ENCODE measurements around the gene MYPOP.
A peak's percentile ranks its signal among the peaks of the same experiment; 100 is the strongest.

DNA sequence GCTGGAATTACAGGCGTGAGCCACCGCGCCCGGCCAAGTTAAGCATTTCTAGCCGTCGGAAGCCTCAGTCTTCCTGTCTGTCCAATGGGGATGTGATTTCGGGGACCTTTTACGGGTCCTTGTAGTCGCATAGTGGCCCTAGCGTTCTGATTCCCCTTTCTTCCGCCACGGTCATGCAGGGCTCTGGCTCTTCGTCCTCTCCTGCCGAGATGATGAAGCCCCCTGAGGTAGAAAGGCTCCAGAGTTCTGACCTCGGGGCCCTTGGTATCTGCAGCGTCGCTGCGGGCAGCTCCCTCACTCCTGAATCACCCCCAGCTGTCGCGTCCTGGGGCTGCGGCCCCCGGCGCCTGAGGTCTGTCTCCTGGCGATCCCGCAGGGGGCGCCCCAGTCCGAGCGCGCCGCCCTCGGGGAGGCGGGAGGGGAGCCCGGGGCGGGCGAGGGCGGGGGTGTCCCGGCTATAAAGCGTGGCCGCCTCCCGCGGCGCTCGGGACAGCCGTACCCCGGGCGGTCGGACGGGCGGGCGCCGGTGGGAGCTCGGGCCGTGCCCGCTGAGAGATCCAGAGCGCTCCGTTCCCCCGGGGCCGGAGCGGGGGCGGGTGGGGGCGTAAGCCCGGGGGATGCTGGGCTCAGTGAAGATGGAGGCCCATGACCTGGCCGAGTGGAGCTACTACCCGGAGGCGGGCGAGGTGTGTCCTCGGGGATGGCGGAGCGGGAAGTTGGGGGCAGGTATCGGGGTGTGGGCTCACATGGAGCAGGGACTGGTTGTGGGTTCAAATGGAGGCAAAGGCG lies 38.4 kb downstream of the MYPOP start, which contains the start of gene FOXA3:
- TF ChIP-seq, protein P1, sequence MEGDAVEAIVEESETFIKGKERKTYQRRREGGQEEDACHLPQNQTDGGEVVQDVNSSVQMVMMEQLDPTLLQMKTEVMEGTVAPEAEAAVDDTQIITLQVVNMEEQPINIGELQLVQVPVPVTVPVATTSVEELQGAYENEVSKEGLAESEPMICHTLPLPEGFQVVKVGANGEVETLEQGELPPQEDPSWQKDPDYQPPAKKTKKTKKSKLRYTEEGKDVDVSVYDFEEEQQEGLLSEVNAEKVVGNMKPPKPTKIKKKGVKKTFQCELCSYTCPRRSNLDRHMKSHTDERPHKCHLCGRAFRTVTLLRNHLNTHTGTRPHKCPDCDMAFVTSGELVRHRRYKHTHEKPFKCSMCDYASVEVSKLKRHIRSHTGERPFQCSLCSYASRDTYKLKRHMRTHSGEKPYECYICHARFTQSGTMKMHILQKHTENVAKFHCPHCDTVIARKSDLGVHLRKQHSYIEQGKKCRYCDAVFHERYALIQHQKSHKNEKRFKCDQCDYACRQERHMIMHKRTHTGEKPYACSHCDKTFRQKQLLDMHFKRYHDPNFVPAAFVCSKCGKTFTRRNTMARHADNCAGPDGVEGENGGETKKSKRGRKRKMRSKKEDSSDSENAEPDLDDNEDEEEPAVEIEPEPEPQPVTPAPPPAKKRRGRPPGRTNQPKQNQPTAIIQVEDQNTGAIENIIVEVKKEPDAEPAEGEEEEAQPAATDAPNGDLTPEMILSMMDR (IDR thresholded peaks at IDR 0.05; ENCODE audit: borderline replicate concordance, extremely low read depth, low read length, poor library complexity, severe bottlenecking), result peak; percentile 18
- TF ChIP-seq EZH2 (IDR thresholded peaks at IDR 0.05; ENCODE audit: borderline replicate concordance, low read depth, low read length, severe bottlenecking), result no peak

Data from DND-41 (cell line).